A673 (cell line): Measurements from ENCODE around the gene NLGN1. TPM values are rescaled to one million over a fixed set of nuclear protein-coding genes. Genes with fewer than 3 reads are reported as not detected.
"Not testable (repeated sequence)": the region's sequence is repeated elsewhere in the genome, so short reads cannot be mapped to it uniquely, and the experiment has no call there.

ENCODE experiments used
- Bru-seq: library from RNA; stranded (reverse); fragments of 400-500 nt; gene quantifications from one replicate; lab custom pipeline; 2021; lab: Mats Ljungman, UMichigan
- BruChase-seq, 2 experiments: library from RNA; stranded (reverse); fragments of 400-500 nt; gene quantifications; one replicate each; lab custom pipeline; 2021; lab: Mats Ljungman, UMichigan
- BruUV-seq: library from RNA; stranded (reverse); fragments of 400-500 nt; replicated peaks from 2 replicates; lab custom pipeline; 2021; lab: Mats Ljungman, UMichigan
- CTCF ChIA-PET: fragments of 300-600 bp; sonication (Branson Sonifier 250); formaldehyde crosslinking; loops from one replicate; lab custom pipeline; 2022; ENCODE audit warnings: antibody characterized with exemption; lab: Charles Lee
- POLR2A ChIA-PET: fragments of 300-600 bp; sonication (Branson Sonifier 250); formaldehyde crosslinking; loops from one replicate; lab custom pipeline; 2022; ENCODE audit warnings: antibody characterized with exemption; ENCODE audit not compliant: low non-redundant PET; lab: Charles Lee
- DNase-seq: peaks from one replicate; pipeline ENCODE4 v3.0.0-alpha.2; 2015; ENCODE audit warnings: low spot score
- H3K27ac ChIP-seq: fragments of 200-600 bp; sonication (generic); 2 replicates; pipeline ENCODE4 v1.5.1; 2016; ENCODE audit warnings: mixed run types, low read depth, mild to moderate bottlenecking, mixed read lengths, antibody characterized with exemption, low read length; ENCODE audit not compliant: poor library complexity, severe bottlenecking
- H3K27me3 ChIP-seq: fragments of 200-600 bp; sonication (generic); replicated peaks from 2 replicates; pipeline ENCODE4 v1.6.1; 2017; ENCODE audit warnings: mixed run types, low read depth, mild to moderate bottlenecking, mixed read lengths, antibody characterized with exemption, low read length; ENCODE audit not compliant: insufficient read depth, poor library complexity
- H3K36me3 ChIP-seq: fragments of 200-600 bp; sonication (generic); 2 replicates; pipeline ENCODE4 v1.6.1; 2016; ENCODE audit warnings: mixed run types, mild to moderate bottlenecking, mixed read lengths, antibody characterized with exemption, low read length; ENCODE audit not compliant: insufficient read depth, poor library complexity, severe bottlenecking
- H3K4me1 ChIP-seq: fragments of 200-600 bp; sonication (generic); 2 replicates; pipeline ENCODE4 v1.6.1; 2017; ENCODE audit warnings: mixed run types, mild to moderate bottlenecking, mixed read lengths, antibody characterized with exemption, low read length; ENCODE audit not compliant: insufficient read depth, poor library complexity, severe bottlenecking
- H3K4me3 ChIP-seq: fragments of 200-600 bp; sonication (generic); 2 replicates; pipeline ENCODE4 v1.5.1; 2016; ENCODE audit warnings: low read depth, mixed run types, mild to moderate bottlenecking, mixed read lengths, low read length; ENCODE audit not compliant: poor library complexity, severe bottlenecking
- H3K9me3 ChIP-seq: fragments of 200-600 bp; sonication (generic); 2 replicates; pipeline ENCODE4 v1.6.1; 2016; ENCODE audit warnings: mixed run types, low read depth, mild to moderate bottlenecking, mixed read lengths, antibody characterized with exemption, low read length; ENCODE audit not compliant: poor library complexity, severe bottlenecking
- CTCF ChIP-seq: fragments of 300-800, 200-600 bp; sonication (generic); conservative IDR thresholded peaks from 2 replicates; pipeline ENCODE4 v1.5.1; 2017; ENCODE audit warnings: low read depth, mild to moderate bottlenecking, antibody characterized with exemption, low read length, moderate library complexity, mixed read lengths
- EZH2 ChIP-seq: fragments of 200-600 bp; sonication (generic); IDR thresholded peaks from 2 replicates; pipeline ENCODE4 v1.6.1; 2017; ENCODE audit warnings: borderline replicate concordance, low read depth, mild to moderate bottlenecking, mixed read lengths, antibody characterized with exemption, low read length; ENCODE audit not compliant: poor library complexity, severe bottlenecking
- intact Hi-C: fragments of 100-400 bp; cut with micrococcal nuclease; formaldehyde crosslinking; loops from one replicate; pipeline ENCODE4 v1.10.0; 2022; ENCODE audit not compliant: unreplicated experiment
- long read RNA-seq: library from polyadenylated mRNA; stranded (forward); transcript quantifications from one replicate; pipeline ENCODE4 v2.0.0, GENCODE V29; 2022
- total RNA-seq: library from RNA; stranded (reverse); gene quantifications from 2 replicates; pipeline ENCODE4 v1.2.3, GENCODE V29; 2021

The NLGN1 gene
- total RNA-seq, result 0.39 and 1.4 TPM in 2 replicates
- percentile 29 among the genes with signal in this experiment for Bru-seq, nascent RNA
- percentile 38 among the genes with signal in this experiment for BruChase-seq, experiment 1, labeled RNA remaining after a 2-hour chase
- BruChase-seq, experiment 2, labeled RNA remaining after a 6-hour chase, result percentile 36 among the genes with signal in this experiment
- long read RNA-seq, result 0 reads

GRCh38 chr3:173397161-173398110 is at the start of gene NLGN1:
TSS of gene NLGN1 (plus strand) at chr3:173397744.
- no TSS peak for BruUV-seq
- Histone ChIP-seq H3K4me1 (peaks cover 27% of the 10 kb centered on the region), H3K36me3 (no peaks in the 10 kb centered on the region), H3K4me3 (peak within 1 kb of the TSS; percentile 65), H3K27ac (no peak within 1 kb of the TSS), H3K27me3 (peaks cover 42% of the 10 kb centered on the region), H3K9me3 (no peaks in the 10 kb centered on the region)
- CTCF ChIA-PET, result interaction anchor here (0.6 kb wide), 1 partner anchor 368 kb away, joined by 3 read pairs; no protein-coding TSS in a partner anchor
- TF ChIP-seq EZH2 (no peak), CTCF (0 out of 2 replicates have a peak, but pooled peaks have one; percentile 31)
- DNase-seq, result peak; percentile 54
- intact Hi-C loops, result loop anchor here (10.0 kb wide), 1 partner anchor 593 kb away; no protein-coding TSS in a partner anchor
- POLR2A ChIA-PET, result no interaction called here

GRCh38 chr3:173351886-173352285 is 45.7 kb upstream of the NLGN1 start:
- POLR2A ChIA-PET, result no interaction called here

GRCh38 chr3:173353137-173353536 is 44.4 kb upstream of the NLGN1 start:
- DNase-seq, H3K4me1 ChIP-seq, H3K9me3 ChIP-seq, intact Hi-C loops, H3K27me3 ChIP-seq, BruUV-seq, POLR2A ChIA-PET, CTCF ChIA-PET, H3K36me3 ChIP-seq, H3K27ac ChIP-seq, H3K4me3 ChIP-seq: not testable (repeated sequence)

More at GRCh38 chr3:173351886-173352285, 45.7 kb upstream of the NLGN1 start:
- CTCF ChIA-PET, result no interaction called here
- Histone ChIP-seq H3K9me3 (no peaks in the 10 kb centered on the region), H3K4me3 (no peak overlapping the region), H3K36me3 (no peaks in the 10 kb centered on the region), H3K27me3 (no peaks in the 10 kb centered on the region), H3K27ac (no peak overlapping the region), H3K4me1 (no peaks in the 10 kb centered on the region)
- intact Hi-C loops, result no loop called here
- no peak for DNase-seq
- no TSS peak for BruUV-seq
- TF ChIP-seq EZH2, result no peak
- TF ChIP-seq CTCF, result no peak
